ENCODE data around the gene FAF1.

GRCh38 chr1:50693829-50694228, 266.2 kb downstream of the FAF1 start:
- TF ChIP-seq CTCF (IDR thresholded peaks at IDR 0.05) (no peak), POLR2A (IDR thresholded peaks at IDR 0.05) (no peak)
